IPS-NIHi7 (cell line): ENCODE data around the gene MYO9B.

ENCODE experiments used
- DNase-seq: peaks from one replicate; pipeline ENCODE4 v3.0.0; 2012; ENCODE audit warnings: mixed read lengths; ENCODE audit errors: extremely low spot score

The MYO9B gene, protein sequence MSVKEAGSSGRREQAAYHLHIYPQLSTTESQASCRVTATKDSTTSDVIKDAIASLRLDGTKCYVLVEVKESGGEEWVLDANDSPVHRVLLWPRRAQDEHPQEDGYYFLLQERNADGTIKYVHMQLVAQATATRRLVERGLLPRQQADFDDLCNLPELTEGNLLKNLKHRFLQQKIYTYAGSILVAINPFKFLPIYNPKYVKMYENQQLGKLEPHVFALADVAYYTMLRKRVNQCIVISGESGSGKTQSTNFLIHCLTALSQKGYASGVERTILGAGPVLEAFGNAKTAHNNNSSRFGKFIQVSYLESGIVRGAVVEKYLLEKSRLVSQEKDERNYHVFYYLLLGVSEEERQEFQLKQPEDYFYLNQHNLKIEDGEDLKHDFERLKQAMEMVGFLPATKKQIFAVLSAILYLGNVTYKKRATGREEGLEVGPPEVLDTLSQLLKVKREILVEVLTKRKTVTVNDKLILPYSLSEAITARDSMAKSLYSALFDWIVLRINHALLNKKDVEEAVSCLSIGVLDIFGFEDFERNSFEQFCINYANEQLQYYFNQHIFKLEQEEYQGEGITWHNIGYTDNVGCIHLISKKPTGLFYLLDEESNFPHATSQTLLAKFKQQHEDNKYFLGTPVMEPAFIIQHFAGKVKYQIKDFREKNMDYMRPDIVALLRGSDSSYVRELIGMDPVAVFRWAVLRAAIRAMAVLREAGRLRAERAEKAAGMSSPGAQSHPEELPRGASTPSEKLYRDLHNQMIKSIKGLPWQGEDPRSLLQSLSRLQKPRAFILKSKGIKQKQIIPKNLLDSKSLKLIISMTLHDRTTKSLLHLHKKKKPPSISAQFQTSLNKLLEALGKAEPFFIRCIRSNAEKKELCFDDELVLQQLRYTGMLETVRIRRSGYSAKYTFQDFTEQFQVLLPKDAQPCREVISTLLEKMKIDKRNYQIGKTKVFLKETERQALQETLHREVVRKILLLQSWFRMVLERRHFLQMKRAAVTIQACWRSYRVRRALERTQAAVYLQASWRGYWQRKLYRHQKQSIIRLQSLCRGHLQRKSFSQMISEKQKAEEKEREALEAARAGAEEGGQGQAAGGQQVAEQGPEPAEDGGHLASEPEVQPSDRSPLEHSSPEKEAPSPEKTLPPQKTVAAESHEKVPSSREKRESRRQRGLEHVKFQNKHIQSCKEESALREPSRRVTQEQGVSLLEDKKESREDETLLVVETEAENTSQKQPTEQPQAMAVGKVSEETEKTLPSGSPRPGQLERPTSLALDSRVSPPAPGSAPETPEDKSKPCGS (N-terminal part only)

DNA sequence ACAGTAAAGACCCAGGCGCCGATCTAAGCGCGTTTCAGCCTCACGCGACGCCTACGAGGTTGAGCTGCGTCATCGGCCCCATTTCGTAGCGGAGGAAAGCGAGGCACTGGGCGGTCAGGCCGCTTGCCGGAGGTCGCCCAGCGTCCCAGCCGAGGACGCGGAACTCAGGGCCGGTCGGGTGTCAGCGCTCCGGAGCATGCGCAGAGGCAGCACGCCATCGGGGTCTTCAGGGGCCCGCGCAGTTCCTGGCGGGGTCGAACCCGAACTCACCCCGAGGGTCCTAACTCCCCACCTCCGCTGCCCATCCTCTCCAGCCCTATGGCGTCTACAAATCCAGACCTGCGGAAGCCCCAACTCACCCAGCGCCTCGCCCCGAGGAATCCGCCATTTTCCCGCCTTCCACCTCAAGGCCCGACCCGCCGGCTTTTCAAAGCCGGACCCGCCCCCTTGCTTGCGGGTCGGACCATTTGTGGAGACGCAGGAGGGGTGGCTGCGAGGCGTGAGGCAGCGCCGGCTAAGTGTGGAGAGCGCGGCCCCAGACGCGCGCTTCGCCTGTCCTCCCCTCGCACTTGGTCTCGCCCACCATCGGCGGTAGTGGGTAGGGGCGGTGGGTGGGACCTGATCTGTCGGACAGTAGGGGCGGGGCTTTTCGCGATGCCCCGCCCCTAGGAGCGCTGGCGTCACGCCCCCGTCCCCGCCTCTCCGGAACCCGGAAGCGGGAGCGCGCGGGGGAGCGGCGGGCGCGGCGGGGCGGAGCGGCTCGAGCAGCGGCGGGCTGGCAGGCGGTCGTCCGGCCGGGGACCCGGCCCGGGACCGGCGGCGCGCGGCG, at the start of gene MYO9B, which contains the start of gene HAUS8:
Gene MYO9B, plus strand, starts transcription at position 743 of the 829 bp plus-strand sequence. CDS start 25,941 bp downstream, outside the sequence.
Gene HAUS8, minus strand, starts transcription at position 418 of the 829 bp plus-strand sequence. Its CDS starts 30 bp downstream, at position 388.
- peak; percentile 97 for DNase-seq

DNA sequence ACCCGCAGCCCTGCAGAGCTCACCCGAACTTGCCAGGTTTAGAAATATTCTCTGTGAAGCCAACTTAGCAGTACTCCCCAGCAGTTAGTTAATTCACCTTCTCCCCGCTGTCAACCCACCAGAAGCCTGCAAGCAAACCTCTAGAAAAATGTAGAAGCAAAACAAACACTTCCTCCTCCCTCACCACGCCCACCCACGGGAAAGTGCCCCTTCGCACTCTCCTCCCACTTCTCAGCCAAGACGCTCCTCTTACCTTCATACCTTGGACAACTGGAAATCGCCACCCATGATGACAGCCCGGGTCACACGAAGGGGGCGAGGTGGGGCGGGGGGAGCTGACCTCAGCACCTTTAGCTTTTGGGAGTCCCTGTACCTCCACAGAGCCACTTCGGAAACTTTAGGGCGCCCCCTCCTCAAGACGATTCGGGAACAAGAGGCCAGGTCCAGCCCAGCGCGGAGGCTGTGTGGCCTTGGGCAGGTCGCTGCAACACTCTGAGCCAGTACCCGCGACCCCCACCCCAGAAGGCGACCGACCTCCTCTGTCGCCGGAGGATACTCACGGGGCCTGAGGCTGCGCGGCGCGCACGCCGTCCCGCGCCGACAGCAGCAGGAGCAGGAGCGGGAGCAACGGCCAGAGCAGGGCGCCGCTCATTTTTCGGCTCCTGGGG, 49.5 kb upstream of the MYO9B start:
- no peak for DNase-seq

DNA sequence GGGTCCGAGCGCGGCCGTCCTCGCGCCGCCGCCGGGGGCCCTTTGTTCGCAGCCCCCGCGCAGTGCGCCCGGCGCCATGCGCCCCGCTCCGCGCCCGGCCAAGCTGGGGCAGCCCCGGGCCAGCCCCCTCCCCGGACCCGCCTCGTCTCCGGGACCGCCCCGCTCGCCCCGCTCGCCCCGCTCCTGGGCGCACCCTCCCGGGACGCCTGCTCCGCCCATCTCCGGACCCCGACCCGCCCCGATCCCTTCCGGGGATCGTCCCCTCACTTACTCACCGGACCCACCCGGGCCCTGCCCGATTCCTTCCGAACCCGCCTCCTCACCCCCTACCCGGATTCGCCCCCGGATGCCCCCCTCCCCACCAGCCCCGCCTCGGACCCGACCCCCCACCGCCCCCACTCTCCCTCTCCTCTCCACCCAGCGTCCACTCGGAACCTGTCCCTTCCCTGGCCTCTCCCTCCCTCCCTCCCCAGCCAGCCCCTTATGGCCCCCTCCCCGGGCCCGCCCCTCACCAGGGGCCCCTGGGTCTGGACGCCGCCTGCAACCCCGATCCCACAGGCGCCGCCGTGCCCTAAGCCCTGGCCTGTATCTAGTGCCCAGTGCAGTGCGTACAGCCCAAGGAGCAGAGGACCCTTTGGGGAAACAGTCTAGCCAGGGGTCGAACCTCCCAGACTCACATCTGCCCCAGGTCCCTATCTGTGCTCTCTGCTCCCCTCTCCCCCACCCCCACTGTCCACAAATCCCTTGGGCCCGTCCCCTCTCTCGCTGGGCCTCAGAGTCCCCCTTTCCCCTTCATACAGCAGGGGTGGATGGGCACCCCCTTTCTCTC, 48.7 kb upstream of the MYO9B start, which contains the start of gene CPAMD8:
Gene CPAMD8, minus strand, starts transcription at position 105 of the 829 bp plus-strand sequence. CDS start 168 bp downstream, outside the sequence.
- peak; percentile 80 for DNase-seq

DNA sequence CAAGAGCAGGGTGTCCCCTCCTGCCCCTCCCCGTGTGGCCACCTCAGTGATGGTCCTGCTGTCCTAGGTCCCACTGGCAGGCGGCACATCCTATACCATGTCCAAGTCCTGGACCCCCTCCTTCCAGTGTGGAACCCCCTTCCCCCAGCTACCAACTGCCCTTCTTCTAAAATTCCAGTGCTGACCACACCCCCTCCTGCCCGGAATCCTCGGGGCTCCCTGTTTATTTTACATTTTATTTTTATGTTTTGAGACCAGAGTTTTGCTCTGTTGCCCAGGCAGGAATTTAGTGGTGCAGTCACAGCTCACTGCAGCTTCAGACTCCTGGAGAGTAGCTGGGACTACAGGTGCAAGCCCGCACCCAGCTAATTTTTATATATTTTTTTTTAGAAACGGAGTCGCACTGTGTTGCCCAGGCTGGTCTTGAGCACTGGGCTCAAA, 48.0 kb upstream of the MYO9B start:
- DNase-seq: no peak

DNA sequence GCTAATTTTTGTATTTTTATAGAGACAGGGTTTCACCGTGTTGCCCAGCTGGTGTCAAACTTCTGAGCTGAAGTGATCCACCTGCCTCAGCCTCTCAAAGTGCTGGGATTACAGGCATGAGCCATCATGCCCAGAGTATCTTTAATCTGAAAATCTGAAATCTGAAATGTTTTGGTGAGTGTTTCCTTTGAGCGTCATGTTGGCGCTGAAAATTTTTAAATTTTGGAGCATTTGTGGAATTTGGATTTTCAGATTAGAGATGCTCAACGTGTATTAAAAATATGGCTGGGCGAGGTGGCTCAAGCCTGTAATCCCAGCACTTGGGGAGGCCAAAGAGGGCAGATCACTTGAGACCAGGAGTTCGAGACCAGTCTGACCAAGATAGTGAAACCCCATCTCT, 43.8 kb upstream of the MYO9B start:
- DNase-seq: no peak

DNA sequence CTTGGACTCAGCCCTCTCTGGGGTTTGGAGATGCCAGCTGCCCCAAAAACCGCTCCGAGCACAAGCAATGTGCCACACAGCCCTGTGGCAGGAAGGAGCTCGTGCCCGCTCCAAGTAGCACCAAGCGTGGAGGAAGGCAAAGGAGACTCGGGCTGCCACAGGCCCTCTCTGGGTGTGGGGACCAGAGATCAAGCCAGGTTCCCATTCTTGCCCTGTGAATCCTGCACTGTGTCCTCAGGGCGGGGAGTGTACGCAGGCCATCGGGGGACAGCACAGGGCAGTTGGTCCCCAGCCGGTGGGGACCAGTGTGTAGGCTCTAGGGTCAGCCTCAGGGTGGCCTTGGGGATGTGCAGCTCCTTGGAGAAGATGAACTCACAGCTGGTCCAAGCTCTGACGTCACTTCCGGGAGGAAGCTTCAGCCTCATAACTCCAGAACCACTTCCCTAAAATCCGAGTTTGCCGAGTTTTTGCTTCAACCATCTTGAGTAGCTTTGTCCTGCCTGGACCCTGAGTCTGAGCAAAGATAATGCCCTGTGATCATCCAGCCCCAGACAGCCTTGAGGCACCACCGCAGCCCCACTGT, 39.6 kb upstream of the MYO9B start:
- no peak for DNase-seq

DNA sequence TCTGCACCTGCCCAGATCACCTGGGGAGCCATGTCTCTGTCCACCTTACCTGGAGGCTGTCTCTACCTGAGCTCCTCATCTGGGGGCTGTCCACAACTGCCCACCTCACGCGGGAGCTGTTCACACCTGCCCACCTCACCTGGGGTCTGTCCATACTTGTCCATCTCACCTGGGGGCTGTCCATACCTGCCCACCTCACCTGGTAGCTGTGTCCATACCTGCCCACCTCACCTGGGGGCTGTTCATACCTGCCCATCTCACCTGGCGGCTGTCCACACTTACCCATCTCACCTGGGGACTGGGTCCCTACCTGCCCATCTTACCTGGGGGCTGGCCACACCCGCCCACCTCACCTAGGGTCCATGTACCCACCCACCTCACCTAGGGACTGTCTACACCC, 38.9 kb upstream of the MYO9B start:
- DNase-seq: no peak

DNA sequence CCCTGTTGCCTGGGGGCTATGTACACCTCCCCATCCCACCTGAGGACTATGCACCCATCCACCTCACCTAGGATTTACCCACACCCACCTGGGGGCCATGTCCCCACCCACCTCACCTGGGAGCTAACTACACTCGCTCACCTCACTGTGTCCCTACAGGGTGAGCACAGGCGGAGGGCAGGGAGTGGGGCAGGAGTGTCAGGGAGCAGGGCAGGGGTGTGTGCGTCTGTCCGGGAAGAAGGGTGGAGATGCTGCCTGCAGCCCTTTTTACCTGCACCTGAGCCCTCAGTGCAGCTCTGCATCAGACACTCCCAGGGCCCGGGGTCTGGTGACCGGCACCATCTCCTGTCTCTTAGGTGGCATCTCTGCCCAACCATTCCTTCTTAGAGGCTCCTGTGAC, 38.4 kb upstream of the MYO9B start:
- no peak for DNase-seq

DNA sequence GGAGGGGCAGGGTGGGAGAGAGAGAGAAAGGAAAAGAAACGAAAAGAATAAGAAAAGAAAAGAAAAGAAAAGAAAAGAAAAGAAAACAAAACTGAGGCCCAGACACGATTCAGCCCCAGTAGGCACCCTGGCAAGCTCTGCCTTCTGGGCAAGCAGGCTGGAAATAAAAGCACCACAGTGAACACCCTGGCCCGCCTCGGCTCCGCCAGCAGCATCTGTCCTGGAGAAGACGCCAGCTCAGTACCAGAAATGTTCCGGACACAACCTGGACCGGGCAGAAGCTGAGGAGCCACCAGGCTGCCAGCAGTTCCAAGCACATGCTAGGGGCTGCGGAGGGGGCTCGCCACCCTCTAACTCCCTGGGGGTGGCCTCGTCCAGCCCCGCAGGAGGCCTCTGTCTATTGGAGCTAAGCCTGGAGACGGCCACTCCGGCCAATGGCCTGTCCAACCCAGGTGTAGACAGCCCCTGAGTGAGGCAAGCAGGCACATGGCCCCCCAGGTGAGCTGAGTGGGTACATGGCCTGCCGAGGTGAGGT, 37.5 kb upstream of the MYO9B start:
- no peak for DNase-seq

DNA sequence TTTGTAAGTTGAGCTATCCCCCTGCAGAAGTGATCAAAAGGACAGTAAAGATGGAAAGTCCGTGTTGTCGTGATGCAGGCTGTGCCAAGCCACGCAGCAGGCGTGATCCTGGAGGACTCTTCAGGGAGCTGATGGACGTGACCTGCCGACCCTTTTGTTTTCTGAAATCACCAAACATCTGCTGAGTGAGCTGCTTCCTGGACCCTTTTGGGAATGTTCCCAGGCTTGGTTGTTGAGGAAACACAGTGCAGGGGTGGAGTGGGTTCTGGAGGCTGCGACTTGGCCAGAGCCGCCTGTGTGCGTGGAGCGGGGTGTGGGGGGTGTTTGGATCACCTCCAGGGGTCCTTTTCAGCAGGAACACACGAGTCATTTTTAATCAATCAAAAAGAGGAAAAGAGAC, 33.6 kb upstream of the MYO9B start:
- DNase-seq: no peak

DNA sequence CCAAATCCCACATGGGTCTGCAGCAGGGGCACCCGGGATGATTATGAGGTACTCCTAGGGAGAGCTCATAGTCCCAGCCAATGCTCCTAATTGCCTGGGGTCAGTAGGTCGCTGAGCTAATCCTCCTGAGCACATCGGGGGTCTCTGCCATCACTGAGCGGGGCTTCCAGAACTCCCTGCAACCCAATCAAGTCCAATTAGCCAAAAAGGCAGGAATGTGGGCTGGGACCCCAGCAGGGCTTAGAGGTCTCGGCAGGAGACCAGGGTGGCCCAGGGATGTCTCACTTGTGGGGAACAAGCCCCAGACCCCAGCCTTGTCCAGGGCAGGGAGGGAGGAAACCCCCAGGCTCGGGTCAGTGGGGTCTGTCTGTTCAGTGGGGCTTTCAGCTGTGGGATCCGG, 31.8 kb upstream of the MYO9B start:
- no peak for DNase-seq

DNA sequence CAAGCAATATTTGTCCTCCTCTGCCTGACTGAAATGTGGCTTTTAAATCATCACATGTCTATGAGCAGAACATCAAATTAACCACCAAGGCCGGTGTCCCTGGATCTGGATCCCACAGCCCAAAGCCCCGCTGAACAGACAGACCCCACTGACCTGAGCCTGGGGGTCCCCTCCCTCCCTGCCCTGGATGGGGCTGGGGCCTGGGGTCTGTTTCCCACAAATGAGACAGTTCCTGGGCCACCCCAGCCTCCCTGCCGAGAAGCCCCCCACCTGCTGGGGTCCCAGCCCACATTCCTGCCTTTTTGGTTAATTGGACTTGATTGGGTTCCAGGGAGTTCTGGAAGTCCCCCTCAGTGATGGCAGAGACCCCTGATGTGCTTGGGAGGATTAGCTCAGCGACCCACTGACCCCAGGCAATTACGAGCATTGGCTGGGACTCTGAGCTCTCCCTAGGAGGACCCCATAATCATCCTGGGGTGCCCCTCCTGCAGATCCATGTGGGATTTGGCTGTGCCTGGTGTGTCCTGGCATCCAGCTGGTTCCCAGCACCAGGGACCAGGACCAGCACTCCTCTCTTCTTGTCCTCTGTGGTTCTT, 29.6 kb upstream of the MYO9B start:
- DNase-seq: no peak

DNA sequence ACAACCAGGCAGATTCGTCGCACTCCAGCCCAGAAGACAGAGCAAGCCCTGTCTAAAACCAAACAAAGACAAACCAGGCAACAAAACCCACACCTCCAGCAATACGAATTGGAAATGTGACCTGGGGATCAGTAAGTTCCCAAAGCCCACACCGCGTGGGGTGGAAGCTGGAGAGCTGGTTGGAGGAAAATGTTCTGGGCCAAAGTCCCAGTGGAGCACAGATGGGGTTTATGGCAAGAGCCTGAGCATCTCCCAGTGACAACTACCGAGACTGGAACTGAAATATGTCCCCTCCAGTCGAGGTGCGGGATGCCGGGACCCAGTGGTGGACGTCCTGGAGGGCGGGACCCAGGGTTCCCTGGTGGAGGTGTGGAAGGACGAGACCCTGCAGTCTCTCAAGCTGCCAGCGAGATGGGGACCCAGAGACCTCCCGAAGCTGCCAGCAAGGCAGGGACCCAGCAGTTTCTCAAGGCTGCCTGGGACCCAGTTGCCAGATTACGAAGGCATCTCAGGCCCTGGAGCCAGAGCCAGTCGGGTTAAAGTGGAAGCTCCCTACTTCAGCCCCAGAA, 26.6 kb upstream of the MYO9B start:
- DNase-seq: no peak

DNA sequence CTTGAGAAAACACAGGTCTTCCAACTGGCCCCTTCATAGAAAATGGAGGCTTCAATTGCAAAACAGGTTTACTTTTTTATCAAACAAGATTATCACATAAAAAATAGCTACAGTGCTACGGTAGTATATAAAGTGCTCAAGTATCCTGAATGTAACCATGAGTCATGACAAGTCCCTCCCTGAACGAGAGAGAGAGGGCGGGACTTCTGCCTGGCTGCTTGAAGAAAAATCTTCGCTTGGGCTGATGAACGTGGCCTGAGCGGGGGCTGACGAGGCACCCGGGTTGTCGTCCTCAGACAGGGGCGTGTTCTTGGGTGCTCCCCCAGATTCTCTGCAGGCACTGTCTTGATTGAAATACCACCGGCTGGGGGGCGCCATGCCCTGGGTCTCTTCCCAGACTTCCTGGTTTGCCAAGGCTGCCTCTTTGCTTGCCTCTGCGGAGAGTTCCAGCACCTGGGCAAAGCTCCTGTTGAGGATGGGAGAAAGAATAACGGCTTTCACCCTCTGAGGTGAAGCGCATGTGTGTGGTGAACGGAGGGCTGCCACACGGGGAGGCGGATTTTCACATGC, 25.8 kb upstream of the MYO9B start:
- DNase-seq: no peak

DNA sequence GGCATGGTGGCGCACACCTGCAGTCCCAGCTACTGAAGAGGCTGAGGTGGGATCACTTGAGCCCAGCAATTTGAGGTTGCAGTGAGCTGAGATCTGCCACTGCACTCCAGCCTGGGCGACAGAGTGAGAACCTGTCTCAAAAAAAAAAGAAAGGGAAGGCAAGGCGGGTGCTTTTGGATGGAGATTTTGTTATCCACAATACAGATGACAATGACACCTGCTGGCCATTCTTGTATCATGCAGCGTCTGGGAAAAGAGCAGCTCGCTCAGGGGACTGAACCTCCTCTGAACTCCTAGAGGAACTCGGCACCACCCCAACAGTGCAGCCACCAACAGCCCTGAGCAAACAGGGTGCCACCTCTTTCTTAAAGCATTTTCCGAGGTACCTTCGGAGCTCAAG, 23.1 kb upstream of the MYO9B start:
- DNase-seq: peak; percentile 73

DNA sequence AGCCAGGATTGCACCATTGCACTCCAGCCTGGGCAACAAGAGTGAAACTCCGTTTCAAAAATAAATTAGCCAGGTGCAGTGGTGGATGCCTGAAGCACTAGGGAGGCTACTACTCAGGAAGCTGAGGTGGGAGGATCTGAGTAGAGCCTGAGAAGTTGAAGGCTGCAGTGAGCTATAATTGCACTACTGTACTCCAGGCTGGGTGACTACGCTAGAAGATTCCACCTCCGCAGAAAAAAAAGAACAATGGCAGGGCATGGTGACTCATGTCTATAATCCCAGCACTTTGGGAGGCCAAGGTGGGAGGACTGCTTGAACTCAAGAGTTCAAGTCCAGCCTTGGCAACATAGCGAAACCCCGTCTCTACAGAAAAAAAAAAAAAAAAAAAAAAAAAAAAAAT, 20.8 kb upstream of the MYO9B start:
- no peak for DNase-seq

DNA sequence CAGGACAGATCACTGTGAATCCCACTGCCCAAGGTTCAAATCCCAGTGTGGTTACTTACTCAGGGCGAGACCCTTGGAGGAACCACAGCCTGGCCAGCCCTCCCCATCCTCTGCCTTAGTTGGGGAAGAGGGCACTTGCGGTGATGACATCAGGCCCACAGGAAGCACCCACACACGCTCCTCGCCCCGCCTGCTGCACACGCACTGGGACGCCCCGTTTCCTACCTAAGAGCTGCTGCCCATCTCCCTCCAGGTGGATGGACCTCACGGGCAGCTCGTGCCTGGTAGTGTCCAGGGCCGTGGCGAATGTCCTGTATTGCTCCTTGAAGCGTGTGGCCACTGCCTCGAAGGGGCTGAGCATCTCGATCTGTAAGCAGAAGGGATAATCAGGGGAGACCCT, 19.9 kb upstream of the MYO9B start:
- no peak for DNase-seq

DNA sequence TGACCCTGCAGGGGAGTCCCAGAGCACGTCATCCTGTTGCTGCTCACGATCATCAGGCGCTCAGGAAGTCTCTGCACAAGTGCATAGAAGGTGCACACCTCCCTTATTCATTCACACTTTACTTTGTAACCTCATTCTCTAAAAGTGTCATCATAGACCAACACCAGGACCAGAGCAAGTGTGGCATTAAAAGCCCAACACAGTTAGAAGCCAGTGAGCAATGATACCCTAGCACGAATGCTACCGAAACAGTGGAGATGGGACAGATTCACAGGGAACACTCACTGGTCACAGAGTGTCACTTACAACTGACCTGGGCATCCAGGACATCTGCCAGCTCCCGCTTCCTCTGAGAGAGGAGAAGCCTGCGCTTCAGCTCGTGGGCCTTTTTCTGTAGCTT, 17.3 kb upstream of the MYO9B start:
- DNase-seq: no peak
